ENCODE results near the gene KIF13A.
"Not testable (repeated sequence)": the region's sequence is repeated elsewhere in the genome, so short reads cannot be mapped to it uniquely, and the experiment has no call there.

Gene KIF13A

DNA sequence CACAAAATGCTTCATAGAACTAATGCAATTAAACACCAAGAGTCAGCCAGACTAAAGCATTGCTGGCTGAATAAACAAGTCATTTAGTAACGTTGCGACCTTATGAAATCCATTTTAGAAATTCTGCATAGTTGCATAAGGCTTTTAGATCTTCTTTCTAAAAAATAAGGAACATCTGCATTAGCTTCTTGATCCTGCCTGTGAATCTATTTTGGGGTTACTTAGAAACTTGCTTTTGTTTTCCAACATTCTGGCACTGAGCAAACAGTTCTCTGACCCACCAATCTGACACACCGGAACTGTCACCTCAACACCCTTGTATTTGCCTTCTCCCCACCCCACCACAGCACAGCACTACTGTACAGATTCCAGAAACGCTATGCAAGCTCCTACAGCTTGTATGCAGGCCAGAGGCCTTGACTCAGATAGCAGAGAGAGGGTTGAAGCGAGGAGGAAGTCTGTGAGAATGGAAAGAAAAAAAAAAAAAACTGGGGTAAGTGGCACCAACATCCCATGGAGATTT lies 55.0 kb downstream of the KIF13A start:
- no peak for DNase-seq (ENCODE audit: low read depth)

DNA sequence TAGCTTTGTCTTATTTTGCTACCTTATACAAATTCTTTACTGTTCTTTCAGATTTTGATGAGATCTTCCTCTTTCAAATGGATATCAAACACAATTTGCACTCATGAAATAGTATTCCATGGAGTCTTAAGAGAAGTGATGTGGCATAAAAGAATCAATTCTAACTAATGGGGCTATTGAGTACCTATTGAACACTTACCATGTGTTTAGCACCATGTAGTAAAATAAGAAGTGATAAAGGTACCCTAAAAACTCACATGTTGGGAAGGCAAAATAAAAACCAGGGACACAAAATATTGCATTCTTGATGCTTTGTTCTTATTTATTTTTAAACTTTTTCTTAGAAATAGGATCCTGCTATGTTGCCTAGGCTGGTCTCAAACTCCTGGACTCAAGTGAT lies 56.2 kb downstream of the KIF13A start:
- DNase-seq (ENCODE audit: low read depth) = no peak

- DNase-seq (ENCODE audit: low read depth) = no peak
Measured at GRCh38 chr6:17930321-17930993, 57.0 kb downstream of the KIF13A start.

DNA sequence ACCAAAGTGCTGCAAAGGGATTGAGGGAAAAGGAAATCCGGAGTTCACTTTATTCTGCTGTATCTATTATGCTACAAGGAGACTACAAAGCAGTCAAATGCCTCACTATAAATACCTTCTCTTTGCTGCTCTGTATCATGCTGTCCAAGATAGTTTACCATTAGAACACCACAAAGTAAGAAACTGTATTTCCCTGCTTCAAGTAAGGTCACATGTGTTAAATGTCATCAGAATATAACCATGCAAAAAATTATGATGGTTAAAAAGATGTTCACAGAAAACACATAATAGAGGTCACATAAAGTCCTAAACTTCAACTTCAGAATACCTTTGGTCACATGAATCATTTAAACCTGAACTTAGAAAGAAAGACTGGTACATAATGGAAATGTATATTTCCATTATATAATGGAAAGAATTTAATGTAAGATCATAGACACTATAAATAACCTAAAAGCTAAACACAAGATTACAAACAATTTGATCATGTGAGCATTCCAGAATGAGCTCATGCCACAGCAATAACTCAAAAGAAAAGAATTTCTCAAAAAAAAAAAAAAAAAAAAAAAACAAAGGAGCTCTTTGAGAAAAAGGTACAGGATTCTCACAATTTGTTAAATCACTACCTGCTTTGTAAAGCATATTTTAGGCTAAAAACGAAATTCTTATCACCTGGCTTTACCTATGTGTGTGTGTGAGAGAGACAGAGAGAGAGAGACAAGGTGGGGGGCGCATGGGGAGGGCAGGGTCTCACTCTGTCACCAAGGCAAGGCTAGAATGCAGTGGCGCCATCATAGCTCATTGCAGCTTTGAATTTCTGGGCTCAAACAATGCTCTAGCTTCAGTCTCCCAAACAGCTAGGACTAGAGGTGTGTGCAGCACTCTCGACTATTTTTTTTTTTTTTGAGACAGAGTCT lies 58.7 kb downstream of the KIF13A start:
- no peak for DNase-seq (ENCODE audit: low read depth)

GRCh38 chr6:17927705-17928104 lies 59.7 kb downstream of the KIF13A start:
- no peak for DNase-seq (ENCODE audit: low read depth)

DNA sequence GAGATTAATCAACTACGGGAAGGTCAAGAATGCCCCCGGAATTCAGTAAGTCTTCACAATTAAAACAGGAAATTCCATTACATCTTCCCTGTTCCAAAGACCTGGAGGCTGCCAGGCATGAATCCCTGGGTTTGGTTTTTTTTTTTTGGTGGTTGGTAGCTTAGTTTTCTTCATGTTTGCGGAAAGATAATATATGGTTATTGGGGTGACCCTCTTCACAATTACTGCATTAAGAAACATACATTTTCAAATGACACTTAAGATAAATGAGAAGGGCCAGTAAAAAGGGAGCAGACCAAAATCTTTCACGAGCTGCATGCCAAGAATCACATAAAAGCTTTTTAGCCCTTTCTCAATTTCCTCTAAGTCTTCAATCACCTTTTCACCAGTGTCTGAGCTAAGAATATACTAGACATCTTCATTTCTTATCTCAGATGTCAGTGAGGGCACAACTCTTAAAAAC lies 64.0 kb downstream of the KIF13A start:
- no peak for DNase-seq (ENCODE audit: low read depth)

DNA sequence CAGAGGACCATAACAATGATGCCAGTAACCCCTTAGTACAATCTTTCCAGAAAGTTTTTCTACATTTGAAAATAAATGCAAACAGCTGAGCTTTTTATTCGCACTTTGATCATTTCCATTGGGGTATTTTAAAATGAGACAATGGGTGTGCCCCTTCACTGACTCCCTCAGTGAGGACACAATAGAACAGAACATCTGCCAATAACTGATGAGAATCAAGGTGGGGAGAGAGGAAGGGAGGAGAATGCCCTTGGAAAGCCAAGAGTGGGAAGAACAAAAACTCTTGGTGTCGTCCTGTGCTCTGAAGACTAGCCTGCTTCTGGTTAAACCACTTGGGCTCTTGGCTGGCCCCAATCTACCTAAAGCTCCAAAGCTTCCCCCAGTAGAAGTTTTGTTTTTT lies 66.0 kb downstream of the KIF13A start:
- DNase-seq (ENCODE audit: low read depth) = no peak

DNA sequence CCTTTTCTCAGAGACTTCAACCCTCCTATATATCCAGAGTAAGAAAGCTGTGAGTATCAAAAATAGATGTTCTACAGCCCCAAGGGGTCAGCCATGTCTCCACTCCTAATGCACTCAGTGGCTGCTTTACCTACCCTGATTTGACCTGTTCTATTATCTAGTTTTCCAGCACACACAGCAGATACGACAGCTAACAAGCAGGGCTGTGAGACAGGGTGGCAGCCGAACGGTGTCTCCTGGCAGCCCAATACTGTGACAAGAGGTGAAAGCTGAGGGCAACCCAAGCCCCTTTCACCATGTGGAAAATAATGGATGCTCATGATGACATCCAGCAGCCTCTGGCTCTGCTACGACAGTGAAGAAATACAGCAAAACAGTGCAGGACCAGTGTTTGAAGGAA lies 67.9 kb downstream of the KIF13A start:
- no peak for DNase-seq (ENCODE audit: low read depth)

GRCh38 chr6:17917837-17918763 lies 69.3 kb downstream of the KIF13A start:
- no peak for DNase-seq (ENCODE audit: low read depth)

GRCh38 chr6:17914651-17915050 lies 72.8 kb downstream of the KIF13A start:
- DNase-seq (ENCODE audit: low read depth) = no peak

- DNase-seq (ENCODE audit: low read depth) = no peak
Measured at GRCh38 chr6:17912521-17912920, 74.9 kb downstream of the KIF13A start.

- not testable (repeated sequence) for DNase-seq (ENCODE audit: low read depth)
Measured at GRCh38 chr6:17911656-17912055, 75.8 kb downstream of the KIF13A start.

DNA sequence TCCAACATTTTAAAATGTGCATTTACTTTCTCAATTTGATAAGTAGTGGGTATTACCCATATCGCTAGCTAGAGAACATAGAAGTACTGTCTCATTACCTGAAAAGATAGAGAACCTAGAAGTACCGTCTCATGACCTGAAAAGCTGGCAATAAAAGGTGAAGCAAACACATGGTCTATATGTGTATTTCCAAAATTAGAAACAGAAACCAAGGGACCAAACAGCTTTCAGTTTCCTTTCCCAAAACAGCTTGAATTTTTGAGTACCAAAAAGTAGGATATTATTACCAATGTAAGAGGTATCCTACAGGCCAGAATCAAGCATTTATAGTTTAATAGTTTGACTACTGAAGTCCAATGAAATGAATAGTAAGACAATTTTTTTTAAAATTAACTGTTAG lies 77.2 kb downstream of the KIF13A start:
- no peak for DNase-seq (ENCODE audit: low read depth)

- no peak for DNase-seq (ENCODE audit: low read depth)
Measured at GRCh38 chr6:17908831-17909230, 78.6 kb downstream of the KIF13A start.

- DNase-seq (ENCODE audit: low read depth) = peak; percentile 95
Measured at GRCh38 chr6:17907406-17908229, 79.8 kb downstream of the KIF13A start.

DNA sequence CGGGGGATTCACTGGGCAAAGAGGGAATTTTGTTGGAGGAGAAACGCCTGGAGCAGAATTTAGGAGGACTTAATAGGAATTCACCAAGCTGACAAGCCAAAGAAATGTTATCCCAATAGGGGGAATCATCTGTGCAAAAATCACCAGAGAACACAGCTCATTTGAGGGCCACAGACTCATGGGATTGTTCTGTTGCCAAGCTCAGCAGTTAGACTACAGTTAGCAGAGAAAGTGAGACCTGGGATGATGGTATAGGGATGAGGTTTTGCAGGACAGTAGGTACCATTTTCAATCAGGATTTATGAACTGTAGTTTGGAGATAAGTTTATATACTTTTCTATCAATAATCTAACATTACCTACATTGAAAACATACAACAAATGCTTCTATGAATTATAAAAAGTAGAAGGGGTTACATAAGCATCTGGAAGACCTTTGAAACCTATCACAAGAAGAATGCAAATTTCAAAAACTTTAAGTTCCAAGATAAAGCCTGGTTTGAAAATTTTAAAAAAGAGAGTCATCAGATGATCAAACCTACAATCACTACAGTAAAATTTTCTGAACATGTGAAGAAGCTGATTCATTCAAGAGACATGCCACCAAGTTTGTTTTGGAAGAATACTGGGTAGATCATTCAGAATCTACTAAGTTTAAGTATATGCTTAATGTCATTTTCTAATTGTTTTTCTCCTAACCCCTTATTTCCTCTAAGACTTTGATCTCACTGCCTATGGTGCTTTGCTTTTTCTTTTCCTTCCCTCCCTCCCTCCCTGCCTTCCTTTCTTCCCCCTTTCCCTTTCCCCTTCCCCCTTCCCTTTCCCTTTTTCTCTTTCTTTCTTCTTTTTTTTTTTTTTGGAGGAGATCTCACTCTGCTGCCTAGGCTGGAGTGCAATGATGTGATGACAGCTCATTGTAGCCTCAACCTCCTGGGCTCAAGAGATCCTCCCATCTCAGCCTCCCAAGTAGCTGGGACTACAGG lies 81.5 kb downstream of the KIF13A start:
- DNase-seq (ENCODE audit: low read depth) = peak; percentile 63

GRCh38 chr6:17904491-17905120 lies 82.8 kb downstream of the KIF13A start:
- DNase-seq (ENCODE audit: low read depth) = no peak

GRCh38 chr6:17902974-17903373 lies 84.5 kb downstream of the KIF13A start:
- DNase-seq (ENCODE audit: low read depth) = no peak

GRCh38 chr6:17901493-17901892 lies 85.9 kb downstream of the KIF13A start:
- DNase-seq (ENCODE audit: low read depth) = no peak
